ENCODE results near the gene PLOD2. TPM values are rescaled to one million over a fixed set of nuclear protein-coding genes. Genes with fewer than 3 reads are reported as not detected.
A peak's percentile ranks its signal among the peaks of the same experiment; 100 is the strongest.

PLOD2 gene
- total and polyA plus RNA-seq, 2 of the 4 experiments (the other 2 are of a cell fraction), result 84.0 to 117 TPM

- TF ChIP-seq, protein P1, sequence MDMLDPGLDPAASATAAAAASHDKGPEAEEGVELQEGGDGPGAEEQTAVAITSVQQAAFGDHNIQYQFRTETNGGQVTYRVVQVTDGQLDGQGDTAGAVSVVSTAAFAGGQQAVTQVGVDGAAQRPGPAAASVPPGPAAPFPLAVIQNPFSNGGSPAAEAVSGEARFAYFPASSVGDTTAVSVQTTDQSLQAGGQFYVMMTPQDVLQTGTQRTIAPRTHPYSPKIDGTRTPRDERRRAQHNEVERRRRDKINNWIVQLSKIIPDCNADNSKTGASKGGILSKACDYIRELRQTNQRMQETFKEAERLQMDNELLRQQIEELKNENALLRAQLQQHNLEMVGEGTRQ (IDR thresholded peaks at IDR 0.05; ENCODE audit: low read depth, low read length), result no peak
These were observed 3.5 kb downstream of the PLOD2 start (continued) for GRCh38 chr3:146157325-146158060.

DNA sequence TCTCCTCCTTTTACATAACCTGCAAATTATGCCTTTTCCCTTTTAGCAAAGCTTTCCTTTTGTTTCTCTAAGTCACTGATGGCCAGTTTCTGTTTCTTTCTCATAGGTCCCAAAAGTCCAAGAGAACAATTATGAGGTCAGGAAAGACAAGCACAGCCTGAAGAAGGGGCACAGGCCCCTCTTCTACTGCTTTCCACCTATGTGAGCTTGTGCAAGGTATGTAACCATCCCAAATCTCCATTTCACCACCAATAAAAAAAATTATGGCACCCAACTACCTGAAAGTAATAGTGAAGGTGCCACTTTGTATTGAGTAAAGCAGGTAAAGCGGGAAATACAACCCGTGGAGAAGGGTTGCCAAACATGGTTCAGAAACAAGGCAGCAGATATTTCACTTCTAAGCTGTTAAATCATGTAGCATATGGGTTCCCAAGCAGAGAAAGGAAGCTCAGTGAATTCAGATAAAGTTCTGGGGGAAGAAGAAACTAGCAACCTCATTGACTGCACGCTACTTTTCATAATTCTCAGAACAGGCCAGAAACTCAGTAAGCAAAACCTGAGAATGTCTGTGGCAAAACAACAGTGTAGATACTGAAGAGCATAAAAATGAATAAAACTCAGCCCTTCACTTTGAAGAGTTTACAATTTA, 4.2 kb downstream of the PLOD2 start:
- no TSS peak for BruUV-seq (replicated peaks)
- Histone ChIP-seq H3K4me1 (ENCODE audit: control insufficient read depth, insufficient read depth, low read length) (peaks cover 12% of the 10 kb centered on the region), H4K8ac (ENCODE audit: low read depth in 2 of 2, low read length in 2 of 2) (no peak overlapping the region), H3K4me2 (ENCODE audit: low read depth, low read length) (peak overlapping the region; percentile 71), H4K91ac (ENCODE audit: insufficient read depth, low read depth, low read length) (no peak overlapping the region), H3K9ac (ENCODE audit: low read depth, low read length) (no peak overlapping the region), H2BK15ac (ENCODE audit: low read depth, low read length) (no peak overlapping the region), H2BK20ac (ENCODE audit: low read depth, low read length) (no peak overlapping the region), H3K14ac (replicated peaks; ENCODE audit: low read depth, low read length) (no peak overlapping the region), H2AK5ac (ENCODE audit: low read depth, low read length) (no peak overlapping the region), H2BK120ac (ENCODE audit: low read depth, low read length) (no peak overlapping the region), H3K79me1 (ENCODE audit: low read depth in 1 of 2, low read length in 2 of 2) (peaks cover 11 to 46% of the 10 kb centered on the region in 2 experiments; a peak in 2 of 4 replicates), H3K27me3 (ENCODE audit: control insufficient read depth, insufficient read depth, low read length) (no peaks in the 10 kb centered on the region), H3K36me3 (ENCODE audit: control insufficient read depth, insufficient read depth, low read length) (no peaks in the 10 kb centered on the region; the same call in 1 of the 2 replicates), H3K23ac (ENCODE audit: low read depth, low read length) (no peak overlapping the region), H2AK9ac (replicated peaks; ENCODE audit: low read depth, low read length, poor library complexity) (no peak overlapping the region), H4K20me1 (ENCODE audit: insufficient read depth, low read length) (peaks cover 38% of the 10 kb centered on the region), H3K56ac (ENCODE audit: extremely low read depth, insufficient read depth, low read length) (no peak overlapping the region), H3K4me3 (ENCODE audit: insufficient read depth, low read depth, low read length) (no peak overlapping the region), H3K27ac (ENCODE audit: insufficient read depth, low read length) (no peak overlapping the region), H2AFZ (replicated peaks; ENCODE audit: low read length, poor library complexity) (no peak overlapping the region), H4K5ac (ENCODE audit: low read depth, low read length) (no peak overlapping the region), H3K4ac (ENCODE audit: low read depth, low read length) (no peak overlapping the region), H3K9me1 (ENCODE audit: insufficient read depth, low read length) (peaks cover 3% of the 10 kb centered on the region), H3K18ac (ENCODE audit: low read depth, low read length) (no peak overlapping the region), H3K9me3 (ENCODE audit: control insufficient read depth, insufficient read depth, low read length) (no peaks in the 10 kb centered on the region), H2BK5ac (ENCODE audit: low read depth, low read length, poor library complexity, severe bottlenecking) (no peak overlapping the region)
- dilution Hi-C loops (cut with HindIII; ENCODE audit: low sequenced_read_pairs, unreplicated experiment), result no loop called here
- in situ Hi-C loops (cut with MboI; ENCODE audit: low sequenced_read_pairs), result no loop called here
- CTCF ChIA-PET, result interaction anchor here (0.8 to 2.5 kb wide), 4 partner anchors 9 to 130 kb away, joined by 3 to 8 read pairs (median 4); no protein-coding TSS in a partner anchor
- TF ChIP-seq RFX5 (IDR thresholded peaks at IDR 0.05; ENCODE audit: low read depth, low read length) (no peak), RAD21 (IDR thresholded peaks at IDR 0.05; ENCODE audit: low read length) (no peak), MAFK (IDR thresholded peaks at IDR 0.05; ENCODE audit: low read depth, low read length) (no peak), FOS (IDR thresholded peaks at IDR 0.05; ENCODE audit: low read depth, low read length) (no peak), MXI1 (IDR thresholded peaks at IDR 0.05; ENCODE audit: borderline replicate concordance, low read depth, low read length) (no peak), POLR2A (IDR thresholded peaks at IDR 0.05; ENCODE audit: low read depth, low read length) (no peak), MAZ (IDR thresholded peaks at IDR 0.05; ENCODE audit: borderline replicate concordance, low read depth, low read length) (no peak), BHLHE40 (IDR thresholded peaks at IDR 0.05; ENCODE audit: low read depth, low read length) (no peak), SMC3 (IDR thresholded peaks at IDR 0.05; ENCODE audit: low read depth, low read length) (no peak)
- TF ChIP-seq, protein P2, sequence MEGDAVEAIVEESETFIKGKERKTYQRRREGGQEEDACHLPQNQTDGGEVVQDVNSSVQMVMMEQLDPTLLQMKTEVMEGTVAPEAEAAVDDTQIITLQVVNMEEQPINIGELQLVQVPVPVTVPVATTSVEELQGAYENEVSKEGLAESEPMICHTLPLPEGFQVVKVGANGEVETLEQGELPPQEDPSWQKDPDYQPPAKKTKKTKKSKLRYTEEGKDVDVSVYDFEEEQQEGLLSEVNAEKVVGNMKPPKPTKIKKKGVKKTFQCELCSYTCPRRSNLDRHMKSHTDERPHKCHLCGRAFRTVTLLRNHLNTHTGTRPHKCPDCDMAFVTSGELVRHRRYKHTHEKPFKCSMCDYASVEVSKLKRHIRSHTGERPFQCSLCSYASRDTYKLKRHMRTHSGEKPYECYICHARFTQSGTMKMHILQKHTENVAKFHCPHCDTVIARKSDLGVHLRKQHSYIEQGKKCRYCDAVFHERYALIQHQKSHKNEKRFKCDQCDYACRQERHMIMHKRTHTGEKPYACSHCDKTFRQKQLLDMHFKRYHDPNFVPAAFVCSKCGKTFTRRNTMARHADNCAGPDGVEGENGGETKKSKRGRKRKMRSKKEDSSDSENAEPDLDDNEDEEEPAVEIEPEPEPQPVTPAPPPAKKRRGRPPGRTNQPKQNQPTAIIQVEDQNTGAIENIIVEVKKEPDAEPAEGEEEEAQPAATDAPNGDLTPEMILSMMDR (conservative IDR thresholded peaks at IDR 0.05; ENCODE audit: low read depth, low read length), result no peak
- TF ChIP-seq, protein P1 (IDR thresholded peaks at IDR 0.05; ENCODE audit: low read depth, low read length), result no peak
- WGBS, 2 experiments (ENCODE audit: extremely low coverage in 2 of 2, insufficient read length in 1 of 2), result no CpG with 5 or more reads among the region's 3 CpGs
- no peak for DNase-seq
- POLR2A ChIA-PET (ENCODE audit: unreplicated experiment), result interaction anchor here (0.6 to 0.7 kb wide), 2 partner anchors 10 to 11 kb away, joined by 3 to 5 read pairs; no protein-coding TSS in a partner anchor
- ATAC-seq (ENCODE audit: low read depth), result no peak
- intact Hi-C loops (cut with micrococcal nuclease), result no loop called here

Data from IMR-90 (cell line).